H1 (cell line): Measurements from ENCODE around the gene DDX23. TPM values are rescaled to one million over a fixed set of nuclear protein-coding genes. Genes with fewer than 3 reads are reported as not detected.

Experiments used
- CTCF ChIA-PET: fragments of 300-600 bp; sonication (Branson Sonifier 250); formaldehyde crosslinking; loops from one replicate; lab custom pipeline; 2021; ENCODE audit not compliant: partially characterized antibody; lab: Charles Lee
- POLR2A ChIA-PET: fragments of 300-600 bp; sonication (Branson Sonifier 250); formaldehyde crosslinking; loops from one replicate; lab custom pipeline; 2021; ENCODE audit warnings: inconsistent platforms; ENCODE audit not compliant: partially characterized antibody; lab: Charles Lee
- DNase-seq, 2 experiments: peaks; one replicate each; pipeline versions ENCODE4 v3.0.0 to v3.0.0-alpha.2; 2010 to 2022; ENCODE audit warnings: low spot score in 2 of 2, low read depth in 1 of 2, mixed read lengths in 1 of 2
- FAIRE-seq: peaks from 2 replicates; lab custom pipeline; 2011; peaks lifted over from hg19 to GRCh38; lab: Jason Lieb, UNC
- H2AFZ ChIP-seq: 2 replicates; pipeline ENCODE4 v1.8.1; 2012; ENCODE audit warnings: low read length, inconsistent platforms
- H2AK5ac ChIP-seq: 2 replicates; pipeline ENCODE4 v1.6.1; 2013; ENCODE audit warnings: low read depth, low read length
- H2BK120ac ChIP-seq: replicated peaks from 2 replicates; pipeline ENCODE3; 2013; ENCODE audit warnings: low read depth, low read length, inconsistent platforms
- H2BK12ac ChIP-seq: 2 replicates; pipeline ENCODE4 v1.6.1; 2013; ENCODE audit warnings: low read depth, low read length
- H2BK15ac ChIP-seq: 2 replicates; pipeline ENCODE4 v1.6.1; 2013; ENCODE audit warnings: low read length
- H2BK20ac ChIP-seq: 2 replicates; pipeline ENCODE4 v1.6.1; 2013; ENCODE audit warnings: low read length
- H2BK5ac ChIP-seq: 2 replicates; pipeline ENCODE4 v1.6.1; 2013; ENCODE audit warnings: low read depth, low read length
- H3K14ac ChIP-seq: 2 replicates; pipeline ENCODE4 v1.6.1; 2013; ENCODE audit warnings: inconsistent platforms; ENCODE audit not compliant: insufficient read length
- H3K18ac ChIP-seq: 2 replicates; pipeline ENCODE4 v1.6.1; 2013; ENCODE audit warnings: low read length; ENCODE audit errors: extremely low read depth
- H3K23ac ChIP-seq: 2 replicates; pipeline ENCODE4 v1.6.1; 2013; ENCODE audit warnings: inconsistent platforms; ENCODE audit not compliant: insufficient read length
- H3K23me2 ChIP-seq: 2 replicates; pipeline ENCODE4 v1.6.1; 2013; ENCODE audit warnings: low read depth, low read length
- H3K27ac ChIP-seq: 2 replicates; pipeline ENCODE4 v1.6.1; 2011; ENCODE audit warnings: low read depth, low read length, inconsistent platforms
- H3K27me3 ChIP-seq, 4 experiments: replicated peaks in 1 of 4; 1 replicate in 1 of 4; 2 replicates in 3 of 4; pipeline versions ENCODE4 v1.6.1 to v1.8.1; 2011 to 2013; ENCODE audit warnings: low read length in 3 of 4, mild to moderate bottlenecking in 3 of 4, inconsistent platforms in 2 of 4, mixed read lengths in 2 of 4, moderate library complexity in 1 of 4; ENCODE audit not compliant: control insufficient read depth in 3 of 4, insufficient read depth in 3 of 4; ENCODE audit errors: extremely low read depth in 1 of 4
- H3K36me3 ChIP-seq, 4 experiments: 2 replicates each; pipeline versions ENCODE4 v1.6.1 to v1.8.1; 2011 to 2013; ENCODE audit warnings: mild to moderate bottlenecking in 4 of 4, low read length in 3 of 4, moderate library complexity in 2 of 4, control low read depth in 1 of 4, inconsistent platforms in 1 of 4; ENCODE audit not compliant: insufficient read depth in 4 of 4, control insufficient read depth in 2 of 4
- H3K4ac ChIP-seq: replicated peaks from 2 replicates; pipeline ENCODE3; 2013; ENCODE audit warnings: low read length, low read depth, mixed read lengths, inconsistent platforms; ENCODE audit not compliant: insufficient read length
- H3K4me1 ChIP-seq, 4 experiments: replicated peaks in 1 of 4; 1 replicate in 1 of 4; 2 replicates in 3 of 4; pipeline versions ENCODE4 v1.6.1 to v1.8.1; 2011 to 2013; ENCODE audit warnings: low read length in 3 of 4, inconsistent platforms in 2 of 4, mixed read lengths in 1 of 4; ENCODE audit not compliant: insufficient read depth in 4 of 4, control insufficient read depth in 3 of 4
- H3K4me2 ChIP-seq, 2 experiments: 2 replicates each; pipeline versions ENCODE4 v1.6.1 to v1.8.1; 2011 to 2013; ENCODE audit warnings: low read depth in 2 of 2, low read length in 2 of 2, control low read depth in 1 of 2, inconsistent platforms in 1 of 2, mild to moderate bottlenecking in 1 of 2; ENCODE audit not compliant: insufficient read depth in 1 of 2
- H3K4me3 ChIP-seq, 4 experiments: fragments of 200-600, 300-600 bp in 1 of 4; sonication (generic), shearing (Covaris generic), sonication (Bioruptor Twin) in 1 of 4; 2 replicates each; pipeline versions ENCODE4 v1.5.1 to v1.8.1; 2011 to 2016; ENCODE audit warnings: low read length in 4 of 4, low read depth in 3 of 4, control low read depth in 2 of 4, inconsistent platforms in 2 of 4, mild to moderate bottlenecking in 2 of 4, mixed read lengths in 1 of 4, moderate library complexity in 1 of 4; ENCODE audit not compliant: insufficient read depth in 2 of 4; ENCODE audit errors: extremely low read depth in 1 of 4
- H3K56ac ChIP-seq: replicated peaks from 2 replicates; pipeline ENCODE3; 2013; ENCODE audit warnings: low read depth, mild to moderate bottlenecking, mixed read lengths, low read length, inconsistent platforms; ENCODE audit not compliant: insufficient read length
- H3K79me1 ChIP-seq: 2 replicates; pipeline ENCODE4 v1.6.1; 2013; ENCODE audit warnings: low read depth, low read length, control low read depth
- H3K79me2 ChIP-seq, 2 experiments: 2 replicates each; pipeline versions ENCODE4 v1.6.1 to v1.8.1; 2012 to 2013; ENCODE audit warnings: low read length in 2 of 2, mild to moderate bottlenecking in 2 of 2, inconsistent platforms in 1 of 2; ENCODE audit not compliant: insufficient read depth in 2 of 2, control insufficient read depth in 1 of 2
- H3K9ac ChIP-seq, 4 experiments: replicated peaks in 1 of 4; 1 replicate in 1 of 4; 2 replicates in 3 of 4; pipeline versions ENCODE4 v1.6.1 to v1.8.1; 2011 to 2013; ENCODE audit warnings: low read depth in 3 of 4, low read length in 3 of 4, control low read depth in 2 of 4, mild to moderate bottlenecking in 2 of 4, moderate library complexity in 2 of 4, inconsistent platforms in 1 of 4; ENCODE audit errors: extremely low read depth in 1 of 4
- H3K9me3 ChIP-seq, 2 experiments: 2 replicates each; pipeline versions ENCODE4 v1.6.1 to v1.8.1; 2012 to 2013; ENCODE audit warnings: mild to moderate bottlenecking in 2 of 2, moderate library complexity in 2 of 2, control low read depth in 1 of 2, inconsistent platforms in 1 of 2, low read depth in 1 of 2, low read length in 1 of 2, mixed read lengths in 1 of 2; ENCODE audit not compliant: insufficient read depth in 2 of 2
- H4K20me1 ChIP-seq, 2 experiments: replicated peaks in 1 of 2; 2 replicates each; pipeline versions ENCODE3 to v1.8.1; 2011 to 2013; ENCODE audit warnings: inconsistent platforms in 2 of 2, low read length in 2 of 2, mild to moderate bottlenecking in 1 of 2; ENCODE audit not compliant: insufficient read depth in 2 of 2, control insufficient read depth in 1 of 2
- H4K5ac ChIP-seq: 2 replicates; pipeline ENCODE4 v1.6.1; 2013; ENCODE audit warnings: low read length, low read depth, mixed read lengths, inconsistent platforms; ENCODE audit not compliant: insufficient read length
- H4K8ac ChIP-seq: 2 replicates; pipeline ENCODE4 v1.8.0; 2013; ENCODE audit warnings: mild to moderate bottlenecking, moderate library complexity, low read length, inconsistent platforms; ENCODE audit not compliant: insufficient read depth; ENCODE audit errors: extremely low read depth
- H4K91ac ChIP-seq: replicated peaks from 2 replicates; pipeline ENCODE3; 2013; ENCODE audit warnings: low read length, mixed read lengths, inconsistent platforms; ENCODE audit not compliant: insufficient read length
- ATF3 ChIP-seq: IDR thresholded peaks from 2 replicates; pipeline ENCODE4 v1.6.1; 2011; ENCODE audit warnings: low read depth, mild to moderate bottlenecking, low read length; ENCODE audit not compliant: insufficient read depth
- CEBPB ChIP-seq: IDR thresholded peaks from 2 replicates; pipeline ENCODE4 v1.6.1; 2012; ENCODE audit warnings: low read depth, low read length
- CHD2 ChIP-seq: IDR thresholded peaks from 2 replicates; pipeline ENCODE4 v1.6.1; 2012; ENCODE audit warnings: low read length, improper control_type of control experiment
- CREB1 ChIP-seq: IDR thresholded peaks from 2 replicates; pipeline ENCODE4 v1.6.1; 2012; ENCODE audit warnings: inconsistent platforms
- FOSL1 ChIP-seq: IDR thresholded peaks from 2 replicates; pipeline ENCODE4 v1.6.1; 2011; ENCODE audit warnings: mild to moderate bottlenecking, low read depth, low read length, moderate library complexity; ENCODE audit not compliant: insufficient read depth
- GTF2F1 ChIP-seq: IDR thresholded peaks from 2 replicates; pipeline ENCODE4 v1.6.1; 2012; ENCODE audit warnings: low read depth, low read length, improper control_type of control experiment, borderline replicate concordance
- HDAC6 ChIP-seq: IDR thresholded peaks from one replicate; pipeline ENCODE4 v1.7.1; 2012; ENCODE audit warnings: low read depth, mild to moderate bottlenecking, inconsistent platforms, low read length, moderate library complexity
- JUN ChIP-seq: IDR thresholded peaks from 2 replicates; pipeline ENCODE4 v1.6.1; 2011; ENCODE audit warnings: low read depth, mild to moderate bottlenecking, improper control_type of control experiment, low read length
- KDM5A ChIP-seq: fragments of 200-600 bp; IDR thresholded peaks from 2 replicates; pipeline ENCODE4 v1.7.1; 2012; ENCODE audit warnings: mild to moderate bottlenecking, low read length, inconsistent platforms, mixed read lengths
- RFX5 ChIP-seq: IDR thresholded peaks from 2 replicates; pipeline ENCODE4 v1.6.1; 2011; ENCODE audit warnings: low read depth, low read length, improper control_type of control experiment, borderline replicate concordance
- WGBS, 2 experiments: shearing (Covaris generic) in 1 of 2; methylation state at CpG; one replicate each; pipeline versions ENCODE4 v1.1.6 to v1.1.7; 2013 to 2015; ENCODE audit warnings: low lambda C conversion rate in 2 of 2, mixed read lengths in 2 of 2, inconsistent platforms in 1 of 2, low coverage in 1 of 2, missing lambda C conversion rate in 1 of 2; ENCODE audit not compliant: insufficient replicate concordance in 2 of 2, insufficient coverage in 1 of 2, insufficient read length in 1 of 2; ENCODE audit errors: extremely low coverage in 1 of 2, missing lambda C conversion rate in 1 of 2; 5-methylcytosine and 5-hydroxymethylcytosine counted together
- polyA plus RNA-seq, 7 experiments: library from polyadenylated mRNA; depleted of rRNA in 3 of 7; stranded (reverse) in 5 of 7; unstranded in 2 of 7; fragments of >200 nt in 5 of 7; fragments of 200-250 nt in 2 of 7; gene quantifications; 1 replicate in 5 of 7; 2 replicates in 1 of 7; 4 replicates in 1 of 7; pipeline versions ENCODE4 v1.2.1 to v1.2.3, GENCODE V29; 2011 to 2013; ENCODE audit warnings: missing spikeins in 2 of 7, mixed read lengths in 2 of 7
- total RNA-seq: library from RNA; stranded (reverse); fragmentation: NEBNext Ultra II Directional; extraction: Animal tissue kit (Norgen Biotek cat#: 25700); gene quantifications from 2 replicates; pipeline ENCODE4 v1.2.1, GENCODE V29; 2021
- TF ChIP-seq, protein P1 (sequence below), 3 experiments: IDR thresholded peaks; 1 replicate in 2 of 3; 2 replicates in 1 of 3; pipeline versions ENCODE4 v1.5.1 to v1.6.1; 2011; ENCODE audit warnings: low read length in 3 of 3, mild to moderate bottlenecking in 3 of 3, inconsistent platforms in 2 of 3, low read depth in 1 of 3, moderate library complexity in 1 of 3; ENCODE audit not compliant: insufficient read depth in 1 of 3; ENCODE audit errors: control extremely low read depth in 1 of 3

DDX23 gene
- total and polyA plus RNA-seq, 2 of the 8 experiments (the other 6 are each of a cell fraction or from before 2014, with no cell fraction given): 43.5 to 107 TPM

DNA sequence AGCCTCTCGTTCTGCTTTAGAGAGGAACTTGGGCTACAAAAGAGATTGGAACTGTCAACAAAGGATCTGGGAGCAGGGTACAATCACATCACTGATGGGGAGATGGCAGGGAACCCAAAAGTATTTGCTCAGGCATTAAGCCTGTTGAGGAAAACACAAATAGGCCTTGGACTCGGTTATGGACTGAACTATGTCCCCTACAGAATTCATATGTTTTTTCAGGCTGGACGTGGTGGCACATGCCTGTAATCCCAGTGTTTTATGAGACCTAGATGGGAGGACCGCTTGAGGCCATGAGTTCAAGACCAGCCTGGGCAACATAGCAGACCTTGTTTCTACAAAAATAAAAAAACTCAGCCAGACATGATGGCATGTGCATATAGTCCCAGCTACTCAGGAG, 13.9 kb downstream of the DDX23 start:
- H2AFZ ChIP-seq: no peak overlapping the region
- no peak overlapping the region for H4K8ac ChIP-seq
- H2AK5ac ChIP-seq: no peak overlapping the region
- no peak overlapping the region for H3K4me2 ChIP-seq
- H2BK120ac ChIP-seq: no peak overlapping the region
- H3K23ac ChIP-seq: no peak overlapping the region
- peaks cover 34 to 72% (median 60%) of the 10 kb centered on the region in 4 experiments for H3K36me3 ChIP-seq
- H4K5ac ChIP-seq: no peak overlapping the region
- H2BK20ac ChIP-seq: no peak overlapping the region
- H3K27ac ChIP-seq: no peak overlapping the region
- no peak overlapping the region for H2BK15ac ChIP-seq
- DNase-seq (no peak), FAIRE-seq (no peak)
- H4K91ac ChIP-seq: no peak overlapping the region
- ChIA-PET CTCF (interaction anchor here (0.7 to 1.3 kb wide), 7 partner anchors 9 to 114 kb away, joined by 3 to 4 read pairs (median 3); no protein-coding TSS in a partner anchor), POLR2A (interaction anchor here (0.8 to 2.7 kb wide), 4 partner anchors 9 to 14 kb away, joined by 3 to 11 read pairs (median 5); partner anchors contain the start of gene DDX23)
- H4K20me1 ChIP-seq: peaks cover 0 to 4% of the 10 kb centered on the region in 2 experiments
- no peak overlapping the region for H3K56ac ChIP-seq
- no peak overlapping the region for H3K14ac ChIP-seq
- no peak overlapping the region for H3K4me3 ChIP-seq
- H3K27me3 ChIP-seq: no peaks in the 10 kb centered on the region
- H3K4ac ChIP-seq: no peak overlapping the region
- H3K9me3 ChIP-seq: no peaks in the 10 kb centered on the region; a peak in 1 of 4 replicates
- no peaks in the 10 kb centered on the region for H3K79me1 ChIP-seq
- H3K79me2 ChIP-seq: no peaks in the 10 kb centered on the region; a peak in 1 of 4 replicates
- no peak overlapping the region for H2BK5ac ChIP-seq
- H2BK12ac ChIP-seq: no peak overlapping the region
- H3K18ac ChIP-seq: no peak overlapping the region
- no peak overlapping the region for H3K9ac ChIP-seq
- no peaks in the 10 kb centered on the region for H3K23me2 ChIP-seq
- 83% methylated on average over 4 of the region's 4 CpGs; no CpG with 5 or more reads in 1 of the 2 experiments for WGBS, 2 experiments
- H3K4me1 ChIP-seq: no peaks in the 10 kb centered on the region
- TF ChIP-seq CHD2 (no peak), RFX5 (no peak), KDM5A (no peak), CEBPB (no peak), ATF3 (no peak), FOSL1 (no peak), JUN (no peak), CREB1 (no peak), HDAC6 (no peak), GTF2F1 (no peak)
- TF ChIP-seq, protein P1, sequence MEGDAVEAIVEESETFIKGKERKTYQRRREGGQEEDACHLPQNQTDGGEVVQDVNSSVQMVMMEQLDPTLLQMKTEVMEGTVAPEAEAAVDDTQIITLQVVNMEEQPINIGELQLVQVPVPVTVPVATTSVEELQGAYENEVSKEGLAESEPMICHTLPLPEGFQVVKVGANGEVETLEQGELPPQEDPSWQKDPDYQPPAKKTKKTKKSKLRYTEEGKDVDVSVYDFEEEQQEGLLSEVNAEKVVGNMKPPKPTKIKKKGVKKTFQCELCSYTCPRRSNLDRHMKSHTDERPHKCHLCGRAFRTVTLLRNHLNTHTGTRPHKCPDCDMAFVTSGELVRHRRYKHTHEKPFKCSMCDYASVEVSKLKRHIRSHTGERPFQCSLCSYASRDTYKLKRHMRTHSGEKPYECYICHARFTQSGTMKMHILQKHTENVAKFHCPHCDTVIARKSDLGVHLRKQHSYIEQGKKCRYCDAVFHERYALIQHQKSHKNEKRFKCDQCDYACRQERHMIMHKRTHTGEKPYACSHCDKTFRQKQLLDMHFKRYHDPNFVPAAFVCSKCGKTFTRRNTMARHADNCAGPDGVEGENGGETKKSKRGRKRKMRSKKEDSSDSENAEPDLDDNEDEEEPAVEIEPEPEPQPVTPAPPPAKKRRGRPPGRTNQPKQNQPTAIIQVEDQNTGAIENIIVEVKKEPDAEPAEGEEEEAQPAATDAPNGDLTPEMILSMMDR (IDR thresholded peaks at IDR 0.05; ENCODE audit: control extremely low read depth in 1 of 3, insufficient read depth in 1 of 3, low read depth in 1 of 3, low read length in 3 of 3): no peak
